K562 (cell line): ENCODE data around the gene HERC3. TPM values are rescaled to one million over a fixed set of nuclear protein-coding genes. Genes with fewer than 3 reads are reported as not detected.

Experiments
- NR1H2 ChIP-seq: sonication (generic); formaldehyde crosslinking; IDR thresholded peaks from 2 replicates; pipeline ENCODE4 v1.4.0; 2020; ENCODE audit warnings: mild to moderate bottlenecking, missing genetic modification reagents
- NR2C2 ChIP-seq, 2 experiments: fragments of 200-800 bp in 1 of 2; sonication (Bioruptor generic) in 1 of 2; sonication (generic) in 1 of 2; formaldehyde crosslinking in 1 of 2; IDR thresholded peaks; 2 replicates each; pipeline versions ENCODE4 v1.6.1 to v1.8.0; 2016 to 2022; ENCODE audit warnings: mild to moderate bottlenecking in 1 of 2, missing compliant biosample characterization in 1 of 2, missing genetic modification characterization in 1 of 2, missing genetic modification reagents in 1 of 2
- SPI1 ChIP-seq: IDR thresholded peaks from 2 replicates; pipeline ENCODE4 v1.6.1; 2011; ENCODE audit warnings: low read depth, low read length, control low read depth, borderline replicate concordance
- polyA plus RNA-seq, 8 experiments: library from polyadenylated mRNA; depleted of rRNA in 4 of 8; stranded (reverse) in 5 of 8; unstranded in 3 of 8; fragments of >200 nt; fragmentation: Nextera tagmentation in 2 of 8; fragmentation: Illumina TruSeq in 1 of 8; extraction: Ambion mirVana in 2 of 8; extraction: Trizol in 1 of 8; gene quantifications; 2 replicates each; pipeline versions ENCODE4 v1.2.1 to v1.2.3, GENCODE V29; 2011 to 2014; ENCODE audit warnings: inconsistent platforms in 1 of 8, missing spikeins in 1 of 8
- total RNA-seq, 7 experiments: library from RNA; depleted of rRNA in 6 of 7; stranded (reverse); fragments of >200 nt in 6 of 7; fragmentation: Illumina TruSeq in 2 of 7; extraction: Trizol in 2 of 7; gene quantifications; 2 replicates each; pipeline versions ENCODE4 v1.2.1 to v1.2.3, GENCODE V29; 2011 to 2021; ENCODE audit warnings: low replicate concordance in 1 of 7
- TF ChIP-seq, protein P1 (sequence below), 2 experiments: fragments of 450-650 bp in 1 of 2; sonication (generic) in 1 of 2; formaldehyde crosslinking in 1 of 2; IDR thresholded peaks; 2 replicates each; pipeline versions ENCODE4 v1.7.1 to v1.9.0; 2016 to 2022; ENCODE audit warnings: inconsistent platforms in 1 of 2, mild to moderate bottlenecking in 1 of 2, missing genetic modification reagents in 1 of 2
- TF ChIP-seq, protein P2 (sequence below): fragments of 250-450 bp; sonication (Bioruptor Pico); IDR thresholded peaks from 2 replicates; pipeline ENCODE4 v1.4.0; 2020
- TF ChIP-seq, protein P3 (sequence below): fragments of 450-650 bp; IDR thresholded peaks from 2 replicates; pipeline ENCODE4 v1.7.0; 2016; ENCODE audit warnings: borderline replicate concordance

The HERC3 gene
- total and polyA plus RNA-seq, 9 of the 15 experiments (the other 6 are each of a cell fraction or from before 2014, with no cell fraction given) = 1.8 to 13.1 (median 7.6) TPM

DNA sequence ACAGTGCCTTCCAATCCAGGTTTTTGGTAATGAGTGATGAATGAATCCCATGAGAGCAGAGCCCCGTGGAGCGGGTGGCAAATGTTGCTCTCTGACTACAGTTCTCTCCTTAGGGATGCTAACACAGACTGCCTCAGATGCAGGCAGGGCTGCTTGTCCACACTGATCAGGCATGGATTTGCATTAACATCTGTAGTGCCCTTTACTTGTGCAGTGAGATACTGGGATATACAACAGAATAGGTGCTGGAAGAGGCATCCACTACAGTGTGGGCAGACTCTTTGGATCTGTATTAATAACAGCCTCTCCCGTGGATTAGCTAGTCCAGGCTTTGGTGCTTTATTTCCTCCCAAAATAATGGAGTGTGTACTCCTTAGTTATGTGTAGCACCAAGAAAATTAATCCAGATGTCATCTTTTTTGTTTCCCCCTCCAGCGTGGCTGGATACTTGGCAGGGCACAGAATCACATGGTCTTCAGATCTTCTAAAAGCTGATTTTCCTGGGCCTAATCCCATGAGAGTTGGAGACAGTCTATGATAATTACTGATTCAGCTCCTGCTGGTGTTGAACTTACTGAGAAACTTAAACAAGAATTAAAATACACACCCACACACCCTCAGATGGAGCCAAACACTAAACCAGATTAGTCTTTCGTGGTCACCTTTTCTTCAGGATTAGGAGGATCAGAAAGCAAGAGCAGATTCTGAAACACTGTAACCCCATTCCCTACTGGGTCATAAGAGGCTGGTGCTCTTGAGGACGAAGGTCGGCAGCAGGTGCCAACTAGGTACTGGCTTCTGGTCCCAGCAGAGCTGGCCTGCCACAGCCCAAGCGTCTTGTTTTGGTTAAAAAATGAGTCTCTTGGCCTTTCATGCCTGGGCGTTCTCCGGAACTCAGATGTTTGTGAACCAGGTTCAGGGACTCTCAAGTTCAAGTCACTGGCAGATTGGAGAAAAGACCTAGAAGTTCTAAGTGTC, 128.5 kb downstream of the HERC3 start (continued):
- TF ChIP-seq, protein P1, sequence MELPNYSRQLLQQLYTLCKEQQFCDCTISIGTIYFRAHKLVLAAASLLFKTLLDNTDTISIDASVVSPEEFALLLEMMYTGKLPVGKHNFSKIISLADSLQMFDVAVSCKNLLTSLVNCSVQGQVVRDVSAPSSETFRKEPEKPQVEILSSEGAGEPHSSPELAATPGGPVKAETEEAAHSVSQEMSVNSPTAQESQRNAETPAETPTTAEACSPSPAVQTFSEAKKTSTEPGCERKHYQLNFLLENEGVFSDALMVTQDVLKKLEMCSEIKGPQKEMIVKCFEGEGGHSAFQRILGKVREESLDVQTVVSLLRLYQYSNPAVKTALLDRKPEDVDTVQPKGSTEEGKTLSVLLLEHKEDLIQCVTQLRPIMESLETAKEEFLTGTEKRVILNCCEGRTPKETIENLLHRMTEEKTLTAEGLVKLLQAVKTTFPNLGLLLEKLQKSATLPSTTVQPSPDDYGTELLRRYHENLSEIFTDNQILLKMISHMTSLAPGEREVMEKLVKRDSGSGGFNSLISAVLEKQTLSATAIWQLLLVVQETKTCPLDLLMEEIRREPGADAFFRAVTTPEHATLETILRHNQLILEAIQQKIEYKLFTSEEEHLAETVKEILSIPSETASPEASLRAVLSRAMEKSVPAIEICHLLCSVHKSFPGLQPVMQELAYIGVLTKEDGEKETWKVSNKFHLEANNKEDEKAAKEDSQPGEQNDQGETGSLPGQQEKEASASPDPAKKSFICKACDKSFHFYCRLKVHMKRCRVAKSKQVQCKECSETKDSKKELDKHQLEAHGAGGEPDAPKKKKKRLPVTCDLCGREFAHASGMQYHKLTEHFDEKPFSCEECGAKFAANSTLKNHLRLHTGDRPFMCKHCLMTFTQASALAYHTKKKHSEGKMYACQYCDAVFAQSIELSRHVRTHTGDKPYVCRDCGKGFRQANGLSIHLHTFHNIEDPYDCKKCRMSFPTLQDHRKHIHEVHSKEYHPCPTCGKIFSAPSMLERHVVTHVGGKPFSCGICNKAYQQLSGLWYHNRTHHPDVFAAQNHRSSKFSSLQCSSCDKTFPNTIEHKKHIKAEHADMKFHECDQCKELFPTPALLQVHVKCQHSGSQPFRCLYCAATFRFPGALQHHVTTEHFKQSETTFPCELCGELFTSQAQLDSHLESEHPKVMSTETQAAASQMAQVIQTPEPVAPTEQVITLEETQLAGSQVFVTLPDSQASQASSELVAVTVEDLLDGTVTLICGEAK (IDR thresholded peaks at IDR 0.05) = no peak
- TF ChIP-seq, protein P1 (CRISPR knock-in tag; IDR thresholded peaks at IDR 0.05) = no peak
- TF ChIP-seq, protein P2, sequence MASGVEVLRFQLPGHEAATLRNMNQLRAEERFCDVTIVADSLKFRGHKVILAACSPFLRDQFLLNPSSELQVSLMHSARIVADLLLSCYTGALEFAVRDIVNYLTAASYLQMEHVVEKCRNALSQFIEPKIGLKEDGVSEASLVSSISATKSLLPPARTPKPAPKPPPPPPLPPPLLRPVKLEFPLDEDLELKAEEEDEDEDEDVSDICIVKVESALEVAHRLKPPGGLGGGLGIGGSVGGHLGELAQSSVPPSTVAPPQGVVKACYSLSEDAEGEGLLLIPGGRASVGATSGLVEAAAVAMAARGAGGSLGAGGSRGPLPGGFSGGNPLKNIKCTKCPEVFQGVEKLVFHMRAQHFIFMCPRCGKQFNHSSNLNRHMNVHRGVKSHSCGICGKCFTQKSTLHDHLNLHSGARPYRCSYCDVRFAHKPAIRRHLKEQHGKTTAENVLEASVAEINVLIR (CRISPR knock-in tag) = no peak
- no peak for TF ChIP-seq SPI1
- TF ChIP-seq, protein P3, sequence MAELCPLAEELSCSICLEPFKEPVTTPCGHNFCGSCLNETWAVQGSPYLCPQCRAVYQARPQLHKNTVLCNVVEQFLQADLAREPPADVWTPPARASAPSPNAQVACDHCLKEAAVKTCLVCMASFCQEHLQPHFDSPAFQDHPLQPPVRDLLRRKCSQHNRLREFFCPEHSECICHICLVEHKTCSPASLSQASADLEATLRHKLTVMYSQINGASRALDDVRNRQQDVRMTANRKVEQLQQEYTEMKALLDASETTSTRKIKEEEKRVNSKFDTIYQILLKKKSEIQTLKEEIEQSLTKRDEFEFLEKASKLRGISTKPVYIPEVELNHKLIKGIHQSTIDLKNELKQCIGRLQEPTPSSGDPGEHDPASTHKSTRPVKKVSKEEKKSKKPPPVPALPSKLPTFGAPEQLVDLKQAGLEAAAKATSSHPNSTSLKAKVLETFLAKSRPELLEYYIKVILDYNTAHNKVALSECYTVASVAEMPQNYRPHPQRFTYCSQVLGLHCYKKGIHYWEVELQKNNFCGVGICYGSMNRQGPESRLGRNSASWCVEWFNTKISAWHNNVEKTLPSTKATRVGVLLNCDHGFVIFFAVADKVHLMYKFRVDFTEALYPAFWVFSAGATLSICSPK = no peak
- TF ChIP-seq NR2C2 (CRISPR knock-in tag; IDR thresholded peaks at IDR 0.05) = no peak
- no peak for TF ChIP-seq NR2C2 (tag; IDR thresholded peaks at IDR 0.05)
- TF ChIP-seq NR1H2 (CRISPR knock-in tag) = no peak
